NCI-H345 treated with DMSO at 0.1 percent for 48 hours (cell line): Measurements from ENCODE around the gene SNN.

Source experiments
- DNase-seq: peaks from one replicate; lab custom pipeline; 2025; ENCODE audit not compliant: unreplicated experiment; lab: John Stamatoyannopoulos, UW

Gene SNN

GRCh38 chr16:11666103-11667055, 1.9 kb upstream of the SNN start:
- no peak for DNase-seq

DNA sequence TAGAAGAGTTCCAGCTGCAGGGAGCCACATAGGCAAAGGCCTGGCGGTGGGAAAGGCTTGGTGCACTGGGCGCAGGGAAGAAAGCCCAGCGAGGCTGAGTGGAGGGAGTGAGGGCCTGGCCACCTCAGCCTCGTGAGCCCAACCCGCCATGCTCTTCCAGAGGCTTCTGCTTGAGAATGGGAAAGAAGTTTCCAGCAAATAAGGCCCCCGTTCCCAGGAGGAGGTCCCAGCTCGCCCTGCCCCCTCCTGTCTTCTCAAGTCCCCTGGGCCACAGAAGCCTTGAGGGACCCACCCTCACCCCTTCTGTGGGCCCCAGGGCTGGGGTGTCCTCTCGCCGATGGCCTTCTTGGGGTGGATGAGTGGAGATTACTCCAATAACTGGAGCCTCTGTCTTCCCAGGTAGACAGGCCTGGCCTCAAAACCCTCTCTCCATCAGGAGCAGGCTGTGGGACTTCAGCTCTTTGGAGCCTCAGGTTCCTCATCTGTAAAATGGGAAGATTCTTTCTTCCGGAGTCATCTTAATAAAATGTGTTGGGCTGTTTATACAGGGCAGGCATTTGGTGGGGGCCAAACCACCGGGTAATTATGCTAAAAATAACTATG, 933 bp upstream of the SNN start:
- DNase-seq, result no peak

GRCh38 chr16:11668623-11669379, 546 bp downstream of the SNN start:
- no peak for DNase-seq

- DNase-seq, result no peak
Measured at GRCh38 chr16:11669380-11670146, 1.3 kb downstream of the SNN start.

GRCh38 chr16:11670171-11671131, 2.2 kb downstream of the SNN start:
- no peak for DNase-seq

DNA sequence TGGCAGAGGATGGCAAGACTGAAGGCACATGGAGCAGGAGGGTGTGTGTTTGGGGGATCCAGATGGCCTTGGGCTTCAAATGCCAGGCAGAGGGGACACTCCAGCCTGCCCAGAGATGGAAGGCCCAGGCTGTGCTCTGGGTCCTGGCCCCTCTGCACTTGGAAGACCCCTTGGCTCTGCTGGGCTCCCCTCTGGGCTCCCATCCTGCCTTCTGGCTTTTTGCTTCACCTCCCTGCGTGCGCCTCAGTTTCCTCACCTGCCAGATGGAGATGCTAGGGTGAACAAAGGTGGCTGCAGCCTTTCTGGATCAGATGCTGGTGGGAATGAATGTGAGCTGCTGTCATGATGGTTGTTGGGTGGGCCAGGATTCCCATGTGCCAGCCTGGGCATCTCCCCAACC, 3.0 kb downstream of the SNN start:
- DNase-seq, result no peak

GRCh38 chr16:11671676-11672075, 3.4 kb downstream of the SNN start:
- DNase-seq, result no peak

DNA sequence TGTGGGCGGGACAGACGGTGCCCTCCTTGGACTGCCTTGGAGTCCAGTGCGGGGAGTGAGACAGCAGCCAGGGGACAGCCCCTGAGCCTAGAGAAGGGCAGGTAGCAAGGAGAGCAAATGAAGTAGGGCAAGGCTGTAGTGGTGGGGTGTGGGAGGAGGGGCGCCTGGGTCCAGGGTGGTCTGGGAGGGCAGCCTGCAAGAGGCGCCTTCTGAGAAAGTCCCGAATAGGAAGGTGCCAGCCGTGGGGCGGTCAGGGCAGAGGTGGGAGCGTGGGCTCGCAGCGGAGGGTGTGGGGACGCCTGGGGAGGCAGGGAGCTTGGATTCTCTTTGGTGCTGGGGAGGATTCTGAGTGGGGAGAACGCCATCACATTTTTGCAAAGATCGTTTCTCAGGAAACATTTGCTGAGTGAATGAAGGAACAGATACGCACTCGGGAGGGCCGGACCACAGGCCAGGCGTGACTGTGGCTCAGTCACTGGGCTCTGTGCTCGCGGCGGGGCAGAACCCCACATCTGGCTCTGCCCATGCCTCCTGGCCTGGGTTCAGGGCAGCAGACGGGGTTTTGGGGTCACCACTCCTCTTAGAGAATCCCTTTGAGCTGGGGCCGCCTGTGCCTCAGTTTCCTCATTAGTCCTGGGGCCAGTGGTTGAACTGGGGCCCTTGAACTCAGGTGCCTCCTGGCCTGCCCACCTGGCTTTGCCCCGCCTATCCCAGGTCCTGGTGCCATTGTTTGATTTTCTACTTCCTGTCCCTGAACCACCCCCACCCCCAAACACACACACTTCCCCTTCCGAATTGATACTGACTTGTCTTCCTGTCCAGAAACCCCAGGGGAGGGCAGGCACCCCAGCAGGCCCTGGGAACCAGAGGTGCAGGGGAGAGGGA, 4.2 kb downstream of the SNN start:
- DNase-seq, result no peak

- no peak for DNase-seq
Measured at GRCh38 chr16:11673091-11674000, 5.1 kb downstream of the SNN start.

DNA sequence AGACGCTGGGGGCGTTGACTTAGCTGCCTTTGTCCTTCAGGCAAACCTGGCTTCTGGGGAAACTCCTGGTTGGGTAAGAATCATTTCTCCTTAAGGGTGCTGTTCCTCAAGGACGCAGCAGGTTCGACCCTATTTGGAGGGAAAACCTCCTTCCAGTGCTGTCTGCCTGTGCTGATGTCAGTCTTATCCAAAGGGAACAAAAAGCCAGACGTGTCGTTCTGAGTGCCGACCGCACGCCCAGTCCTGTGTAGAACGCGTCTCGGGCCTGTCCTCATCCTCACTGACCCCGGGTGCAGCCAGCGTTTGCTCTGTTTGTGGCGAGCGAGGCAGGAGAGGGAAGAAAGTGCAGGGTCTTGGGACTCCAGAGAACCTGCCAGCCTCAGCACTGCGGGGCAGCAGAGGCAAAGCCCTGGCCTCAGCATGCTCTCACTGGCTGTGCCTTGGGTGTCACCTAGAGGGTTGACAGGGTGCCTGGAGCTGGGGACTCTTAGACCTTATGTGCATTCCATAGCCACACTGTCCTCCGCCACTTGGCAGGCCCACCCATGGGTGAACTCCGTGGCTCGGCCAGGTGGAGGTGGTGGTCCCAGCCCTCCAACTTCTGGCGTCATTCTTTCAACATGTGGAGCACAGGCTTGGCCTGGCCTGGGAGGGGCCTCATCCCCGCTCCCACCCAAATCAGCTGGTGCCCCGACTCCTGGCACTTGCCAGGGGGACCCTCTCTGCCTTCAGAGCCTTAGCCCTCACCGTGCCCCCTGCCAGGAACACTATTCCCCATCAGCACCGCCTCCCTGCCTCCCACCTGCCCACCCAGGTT, 6.0 kb downstream of the SNN start:
- DNase-seq, result no peak

DNA sequence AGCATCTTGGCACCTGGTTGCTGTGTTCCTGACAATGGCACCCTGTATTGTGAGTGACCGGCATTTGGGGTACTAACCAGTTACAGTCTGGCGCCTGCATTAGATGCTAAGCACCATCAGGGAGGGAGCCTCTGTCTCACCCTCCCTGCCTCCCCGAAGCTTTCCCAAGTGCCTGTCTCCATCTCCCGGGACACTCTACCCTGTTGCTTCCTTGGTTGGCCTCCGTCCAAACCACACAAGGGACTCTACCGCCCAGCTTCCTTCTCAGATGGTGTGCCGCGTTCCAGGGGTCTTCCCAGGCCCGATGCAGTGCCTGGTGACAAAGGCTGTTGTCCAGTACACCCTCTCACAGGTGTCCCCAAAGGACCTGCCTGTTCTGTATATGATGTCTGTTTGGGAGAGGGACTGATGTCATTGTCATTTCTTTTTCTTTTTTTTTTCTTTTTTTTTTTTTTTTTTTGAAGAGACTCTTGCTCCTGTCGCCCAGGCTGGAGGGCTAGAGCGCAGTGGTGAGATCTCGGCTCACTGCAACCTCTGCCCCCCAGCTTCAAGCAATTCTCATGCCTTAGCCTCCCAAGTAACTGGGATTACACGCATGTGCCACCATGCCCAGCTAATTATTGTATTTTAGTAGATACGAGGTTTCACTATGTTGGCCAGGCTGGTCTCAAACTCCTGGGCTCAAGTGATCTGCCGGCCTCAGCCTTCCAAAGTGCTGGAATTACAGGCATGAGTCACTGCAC, 6.7 kb downstream of the SNN start:
- DNase-seq, result no peak

DNA sequence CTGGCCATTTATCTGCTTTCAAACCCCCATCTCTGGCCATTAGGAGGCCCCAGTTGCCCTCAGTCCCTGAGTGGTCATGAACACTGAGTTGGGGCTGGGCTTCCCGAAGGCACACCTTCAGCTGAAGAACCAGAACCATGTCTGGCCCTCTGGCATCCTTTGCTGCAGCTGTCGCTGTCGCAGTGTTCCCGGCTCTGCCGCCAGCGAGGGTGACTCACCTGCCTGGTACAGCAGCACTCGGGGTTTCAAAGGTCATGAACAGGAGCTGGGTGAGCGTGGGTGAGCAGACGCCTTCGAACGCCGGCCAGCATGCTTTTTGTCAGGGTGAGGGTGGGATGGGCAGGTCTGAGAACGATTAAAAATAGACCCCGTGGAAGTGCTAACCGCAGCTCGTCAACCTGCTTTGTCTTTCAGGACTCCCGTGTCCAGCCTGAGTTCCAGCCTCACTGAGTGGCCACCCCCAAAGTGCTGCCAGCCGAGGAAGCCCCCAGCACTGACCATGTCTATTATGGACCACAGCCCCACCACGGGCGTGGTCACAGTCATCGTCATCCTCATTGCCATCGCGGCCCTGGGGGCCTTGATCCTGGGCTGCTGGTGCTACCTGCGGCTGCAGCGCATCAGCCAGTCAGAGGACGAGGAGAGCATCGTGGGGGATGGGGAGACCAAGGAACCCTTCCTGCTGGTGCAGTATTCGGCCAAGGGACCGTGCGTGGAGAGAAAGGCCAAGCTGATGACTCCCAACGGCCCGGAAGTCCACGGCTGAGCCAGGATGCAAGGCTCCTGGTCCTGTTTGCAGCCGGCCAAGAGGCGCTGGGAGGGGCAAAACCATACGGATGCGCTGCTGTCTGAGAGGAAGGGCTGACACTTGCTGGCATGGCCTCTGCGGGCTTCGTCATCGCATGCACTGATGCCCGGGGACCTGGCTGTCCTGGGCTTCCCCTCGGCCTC, 7.6 kb downstream of the SNN start:
- DNase-seq, result no peak

- no peak for DNase-seq
Measured at GRCh38 chr16:11676799-11677198, 8.5 kb downstream of the SNN start.

DNA sequence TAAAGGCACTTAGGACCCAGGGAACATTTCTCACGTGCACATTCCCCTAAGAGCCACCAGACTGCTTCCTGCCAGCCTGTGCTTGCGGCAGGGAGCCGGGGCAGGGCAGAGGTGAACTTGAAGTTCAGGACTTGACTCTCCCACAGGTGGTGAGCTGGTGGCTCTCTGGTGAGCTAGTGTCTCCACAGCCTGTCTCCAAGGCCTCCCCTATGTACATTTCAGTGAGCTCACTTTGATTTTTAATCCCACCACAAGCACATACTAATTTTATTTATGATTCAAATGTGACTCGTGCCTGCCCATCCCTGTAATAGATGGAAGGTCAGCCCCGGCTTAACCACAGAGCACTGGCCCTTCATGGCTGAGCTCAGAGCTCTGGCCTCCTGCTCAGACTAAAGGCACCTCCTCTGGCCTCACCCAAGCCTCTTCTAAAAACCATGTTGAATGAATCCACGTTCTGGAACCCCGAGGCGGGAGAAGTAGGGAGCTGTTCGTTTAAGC, 9.2 kb downstream of the SNN start:
- no peak for DNase-seq
